Measurements from ENCODE around the gene PRDM16.

PRDM16 gene

GRCh38 chr1:3080053-3080955, 11.3 kb downstream of the PRDM16 start:
- DNase-seq (ENCODE audit: low read depth) = no peak
- no peak for TF ChIP-seq POLR2A (IDR thresholded peaks at IDR 0.05; ENCODE audit: extremely low read depth, insufficient read length)
- TF ChIP-seq CTCF (IDR thresholded peaks at IDR 0.05; ENCODE audit: low read depth, low read length) = no peak
- no peak for TF ChIP-seq MYC (IDR thresholded peaks at IDR 0.05; ENCODE audit: low read depth, low read length)
- TF ChIP-seq MAX (IDR thresholded peaks at IDR 0.05; ENCODE audit: low read depth, low read length) = no peak
- no peak overlapping the region for H3K4me3 ChIP-seq (ENCODE audit: low read depth, low read length)

GRCh38 chr1:3081171-3081683, 12.2 kb downstream of the PRDM16 start:
- no peak overlapping the region for H3K4me3 ChIP-seq (ENCODE audit: low read depth, low read length)
- TF ChIP-seq MYC (IDR thresholded peaks at IDR 0.05; ENCODE audit: low read depth, low read length) = no peak
- TF ChIP-seq MAX (IDR thresholded peaks at IDR 0.05; ENCODE audit: low read depth, low read length) = no peak
- TF ChIP-seq CTCF (IDR thresholded peaks at IDR 0.05; ENCODE audit: low read depth, low read length) = no peak
- TF ChIP-seq POLR2A (IDR thresholded peaks at IDR 0.05; ENCODE audit: extremely low read depth, insufficient read length) = no peak
- DNase-seq (ENCODE audit: low read depth) = no peak

- DNase-seq (ENCODE audit: low read depth) = no peak
- TF ChIP-seq MYC (IDR thresholded peaks at IDR 0.05; ENCODE audit: low read depth, low read length) (no peak), MAX (IDR thresholded peaks at IDR 0.05; ENCODE audit: low read depth, low read length) (no peak), POLR2A (IDR thresholded peaks at IDR 0.05; ENCODE audit: extremely low read depth, insufficient read length) (no peak), CTCF (IDR thresholded peaks at IDR 0.05; ENCODE audit: low read depth, low read length) (no peak)
- H3K4me3 ChIP-seq (ENCODE audit: low read depth, low read length) = no peak overlapping the region
Measured at GRCh38 chr1:3082051-3082450, 13.0 kb downstream of the PRDM16 start.

- TF ChIP-seq POLR2A (IDR thresholded peaks at IDR 0.05; ENCODE audit: extremely low read depth, insufficient read length) (no peak), MAX (IDR thresholded peaks at IDR 0.05; ENCODE audit: low read depth, low read length) (no peak), CTCF (IDR thresholded peaks at IDR 0.05; ENCODE audit: low read depth, low read length) (no peak), MYC (IDR thresholded peaks at IDR 0.05; ENCODE audit: low read depth, low read length) (no peak)
- no peak overlapping the region for H3K4me3 ChIP-seq (ENCODE audit: low read depth, low read length)
- no peak for DNase-seq (ENCODE audit: low read depth)
Measured at GRCh38 chr1:3082571-3083516, 13.8 kb downstream of the PRDM16 start.

- H3K4me3 ChIP-seq (ENCODE audit: low read depth, low read length) = no peak overlapping the region
- DNase-seq (ENCODE audit: low read depth) = no peak
- TF ChIP-seq MAX (IDR thresholded peaks at IDR 0.05; ENCODE audit: low read depth, low read length) (no peak), MYC (IDR thresholded peaks at IDR 0.05; ENCODE audit: low read depth, low read length) (no peak), POLR2A (IDR thresholded peaks at IDR 0.05; ENCODE audit: extremely low read depth, insufficient read length) (no peak), CTCF (IDR thresholded peaks at IDR 0.05; ENCODE audit: low read depth, low read length) (no peak)
Measured at GRCh38 chr1:3084154-3084553, 15.2 kb downstream of the PRDM16 start.
